GM21737 (cell line): Measurements from ENCODE around the gene NUP93.
"Not testable (repeated sequence)": the region's sequence is repeated elsewhere in the genome, so short reads cannot be mapped to it uniquely, and the experiment has no call there.

ENCODE experiments used
- ATAC-seq: cut with Tn5 transposase; IDR thresholded peaks from one replicate; pipeline ENCODE4 v1.9.1; 2021; ENCODE audit warnings: mild to moderate bottlenecking, moderate library complexity; ENCODE audit not compliant: unreplicated experiment

NUP93 gene

DNA sequence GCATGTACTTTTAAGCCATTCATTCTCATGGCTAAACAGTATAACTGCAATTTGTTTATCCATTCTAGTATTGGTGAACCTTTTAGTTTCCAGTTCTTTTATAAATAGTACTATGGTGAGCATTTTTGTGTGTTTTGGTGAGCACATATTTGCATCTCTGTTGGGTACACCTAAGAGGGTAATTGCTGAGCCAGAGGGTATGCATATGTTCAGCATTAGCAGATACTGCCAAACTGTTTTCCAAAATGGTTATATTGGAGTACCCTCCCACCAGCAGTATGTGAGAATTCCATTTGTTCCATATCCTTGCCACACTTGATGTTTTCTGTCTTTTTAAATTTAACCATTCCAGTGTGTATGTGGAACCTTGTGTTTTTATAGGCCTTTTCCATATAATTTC lies 81.0 kb downstream of the NUP93 start:
- ATAC-seq, result no peak

DNA sequence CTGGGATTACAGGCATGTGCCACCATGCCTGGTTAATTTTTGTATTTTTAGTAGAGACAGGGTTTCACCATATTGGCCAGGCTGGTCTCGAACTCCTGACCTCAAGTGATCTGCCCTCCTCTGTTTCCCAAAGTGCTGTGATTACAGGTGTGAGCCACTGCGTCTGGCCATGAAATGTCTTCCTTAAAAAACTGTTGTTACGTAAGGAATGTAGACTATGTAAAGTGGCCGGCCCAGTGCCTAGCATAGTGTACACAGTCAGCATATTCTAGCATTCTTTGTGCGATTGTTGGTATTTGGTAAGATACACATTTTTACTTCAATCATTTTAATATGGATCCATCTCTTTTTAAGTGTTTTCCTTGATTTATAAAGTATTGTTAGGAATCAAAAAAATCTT lies 81.7 kb downstream of the NUP93 start:
- ATAC-seq, result not testable (repeated sequence)

DNA sequence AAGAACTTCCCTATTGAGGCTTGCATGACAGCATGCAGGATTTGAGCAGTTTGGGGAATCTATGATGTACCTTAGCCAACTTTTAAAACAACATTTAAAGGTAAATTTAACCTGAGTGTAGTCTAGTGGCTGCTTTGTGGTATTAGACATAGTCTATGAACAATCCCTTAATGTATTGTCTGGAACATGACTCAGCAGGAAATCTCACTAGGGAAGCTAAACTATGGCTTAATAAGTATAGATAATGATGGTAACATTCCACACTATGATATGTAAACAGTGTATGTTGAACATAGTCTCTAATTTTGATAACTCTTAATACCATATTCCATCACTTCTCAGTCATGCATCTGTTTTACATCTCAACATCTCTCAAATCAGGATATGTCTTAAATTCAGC lies 83.0 kb downstream of the NUP93 start:
- no peak for ATAC-seq

DNA sequence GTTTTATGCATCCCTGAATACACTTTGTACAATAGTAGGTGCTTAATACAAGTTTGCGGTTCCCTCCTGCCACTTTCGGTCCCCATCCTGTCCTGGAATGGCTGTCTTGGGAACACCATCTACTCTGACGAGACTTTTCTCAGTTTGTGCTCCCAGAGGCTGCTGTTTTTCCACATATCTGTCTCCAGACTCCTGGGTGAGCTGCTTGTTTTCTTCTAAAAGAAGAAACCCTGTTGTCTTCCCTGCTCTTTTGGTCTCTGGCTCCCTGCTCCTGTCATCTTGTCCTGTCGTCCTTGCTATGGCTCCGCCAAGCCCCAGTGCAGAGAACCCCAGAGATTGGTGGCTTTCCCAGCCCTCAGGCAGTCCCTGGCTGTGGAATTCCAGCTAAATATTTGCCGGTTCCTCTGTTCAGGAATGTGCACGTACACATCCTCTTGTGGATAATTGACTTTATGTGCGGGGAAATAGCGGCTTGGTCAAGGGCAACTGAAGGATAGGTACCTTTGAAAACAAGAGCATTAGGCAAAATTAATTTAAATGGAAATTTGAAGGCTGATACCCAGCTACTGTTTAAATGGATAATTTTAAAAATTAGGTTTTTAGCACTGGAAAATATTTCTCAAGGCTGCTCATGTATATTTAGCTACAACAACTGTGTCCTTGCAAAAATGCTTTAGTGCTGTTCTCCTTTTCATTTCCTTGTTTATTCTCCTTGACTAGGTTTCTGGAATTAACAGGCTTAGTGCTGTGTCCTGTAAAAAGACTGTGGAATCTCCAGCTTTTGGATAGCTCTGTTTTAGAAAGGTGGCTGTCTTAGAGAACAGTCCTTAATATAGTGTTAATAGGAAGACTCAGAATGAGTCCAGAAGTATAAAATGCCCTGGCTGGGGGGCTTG lies 84.9 kb downstream of the NUP93 start:
- no peak for ATAC-seq

DNA sequence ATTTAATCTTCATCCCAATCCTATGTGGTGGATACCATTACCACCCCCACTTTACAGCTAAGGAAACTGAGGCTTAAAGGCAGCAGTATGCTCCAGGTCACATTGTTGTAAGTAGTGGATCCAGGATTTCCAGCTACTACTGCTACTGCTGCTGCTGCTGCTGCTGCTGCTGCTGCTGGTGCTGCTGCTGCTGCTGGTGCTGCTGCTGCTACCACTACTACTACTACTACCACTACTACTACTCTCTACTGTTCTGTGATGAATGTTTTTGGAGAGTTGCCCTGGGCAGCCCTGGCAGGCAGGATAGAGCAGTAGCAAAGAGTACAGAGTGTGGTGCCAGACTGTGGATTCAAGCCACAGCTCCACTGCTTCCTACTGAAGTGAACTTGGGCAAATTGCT lies 85.8 kb downstream of the NUP93 start:
- no peak for ATAC-seq

DNA sequence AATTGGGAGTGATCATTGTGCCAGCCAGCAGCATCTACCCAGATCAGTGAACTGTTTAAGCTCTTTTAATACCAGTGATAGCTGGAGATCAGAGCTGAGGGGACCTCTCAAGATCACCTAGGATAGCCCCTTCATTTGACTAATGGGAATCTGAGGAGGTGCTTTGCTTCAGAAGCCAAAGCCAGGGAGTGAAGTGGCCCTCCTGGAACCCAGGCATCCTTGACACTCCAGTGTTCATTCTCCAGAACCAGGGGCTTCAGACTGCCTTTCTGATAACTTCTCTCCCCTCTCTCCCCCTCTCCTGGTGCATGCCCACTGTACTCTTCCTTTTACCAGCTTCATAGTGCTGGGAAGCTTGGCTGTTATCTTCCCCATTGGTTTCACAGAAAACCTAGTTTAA lies 87.1 kb downstream of the NUP93 start:
- no peak for ATAC-seq

DNA sequence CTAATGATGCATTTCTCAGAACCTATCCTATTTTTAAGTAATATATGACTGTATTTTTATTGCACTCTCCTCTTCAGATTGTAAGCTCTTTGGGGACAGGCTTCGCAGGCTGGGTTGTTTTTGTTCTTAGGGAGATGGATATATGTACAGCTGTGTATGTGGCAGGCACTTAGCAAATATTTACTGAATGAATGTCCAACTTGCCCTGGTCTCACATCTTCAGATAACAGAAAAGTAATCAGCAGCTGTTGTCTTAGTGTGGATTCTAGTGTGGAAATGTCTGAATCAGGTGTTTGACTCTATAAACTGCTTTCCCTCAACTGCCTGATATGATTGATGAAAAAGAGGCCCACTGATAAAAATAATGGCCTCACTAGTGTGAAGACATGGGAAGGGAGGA lies 88.0 kb downstream of the NUP93 start:
- no peak for ATAC-seq

DNA sequence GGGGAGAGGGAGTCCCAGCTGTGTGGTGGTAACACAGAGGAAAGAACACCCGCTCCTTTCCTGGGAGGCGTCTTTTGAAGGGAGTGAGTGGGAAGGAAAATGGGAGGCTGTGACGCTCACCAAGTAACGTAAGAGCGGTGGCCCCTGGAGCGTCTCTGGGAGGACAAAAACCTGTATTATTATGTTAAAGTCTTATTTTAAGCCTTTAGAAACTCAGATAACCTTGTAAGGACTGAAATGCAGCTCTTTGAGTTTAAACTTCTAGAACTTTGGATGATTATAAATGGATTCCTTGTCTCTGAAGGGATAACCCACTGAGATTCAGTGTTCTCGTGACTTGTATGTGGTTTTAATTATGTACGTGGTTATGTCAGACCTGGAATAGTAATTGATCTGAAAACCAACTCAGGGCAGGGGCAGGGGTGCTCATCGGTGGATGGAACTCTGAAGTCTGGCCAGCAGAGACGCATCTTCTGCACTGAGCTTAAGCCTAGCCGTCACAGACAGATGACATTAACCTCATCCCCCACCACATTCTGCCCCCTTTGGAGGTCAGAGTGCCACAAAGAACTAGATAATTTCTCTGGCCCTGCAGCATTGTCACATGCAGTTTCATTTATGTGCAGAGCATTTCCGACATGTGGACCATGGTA lies 93.3 kb downstream of the NUP93 start:
- ATAC-seq, result no peak

DNA sequence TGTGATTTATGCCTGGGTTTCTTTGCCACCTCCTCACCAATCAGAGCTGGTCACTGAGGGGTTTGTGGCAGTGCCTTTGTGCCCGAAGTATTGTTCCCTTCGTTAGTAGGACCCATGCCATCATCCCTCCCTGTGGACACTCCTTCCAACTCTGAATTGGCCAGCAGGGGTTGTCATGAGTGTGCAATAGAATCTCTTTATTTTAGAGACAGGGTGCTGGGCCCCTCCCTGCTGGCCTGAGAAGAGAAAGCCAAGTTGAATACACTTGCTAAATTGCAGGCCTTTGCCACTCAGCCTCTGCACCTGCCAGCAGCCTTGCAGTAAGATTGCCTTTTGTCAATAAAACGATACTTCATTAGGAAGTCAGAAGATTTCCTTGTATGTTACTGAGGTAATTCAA lies 94.4 kb downstream of the NUP93 start:
- ATAC-seq, result no peak

DNA sequence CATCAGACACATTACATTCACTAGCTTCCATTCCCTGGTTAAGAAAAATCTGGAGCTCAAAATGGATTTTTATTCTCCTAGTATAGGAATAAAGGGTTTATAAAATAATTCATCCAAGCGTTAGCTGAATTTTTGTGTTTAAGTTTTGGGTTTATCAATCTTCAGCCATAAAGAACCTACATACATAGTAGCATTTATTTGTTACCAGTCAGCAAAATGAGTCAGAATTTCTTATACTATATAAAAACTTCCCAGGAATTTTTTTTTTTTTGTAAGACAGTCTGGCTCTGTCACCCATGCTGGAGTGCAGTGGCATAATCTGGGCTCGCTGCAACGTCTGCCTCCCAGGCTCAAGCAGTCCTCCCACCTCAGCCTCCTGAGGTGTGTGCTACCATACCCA lies 94.9 kb downstream of the NUP93 start:
- ATAC-seq, result no peak

DNA sequence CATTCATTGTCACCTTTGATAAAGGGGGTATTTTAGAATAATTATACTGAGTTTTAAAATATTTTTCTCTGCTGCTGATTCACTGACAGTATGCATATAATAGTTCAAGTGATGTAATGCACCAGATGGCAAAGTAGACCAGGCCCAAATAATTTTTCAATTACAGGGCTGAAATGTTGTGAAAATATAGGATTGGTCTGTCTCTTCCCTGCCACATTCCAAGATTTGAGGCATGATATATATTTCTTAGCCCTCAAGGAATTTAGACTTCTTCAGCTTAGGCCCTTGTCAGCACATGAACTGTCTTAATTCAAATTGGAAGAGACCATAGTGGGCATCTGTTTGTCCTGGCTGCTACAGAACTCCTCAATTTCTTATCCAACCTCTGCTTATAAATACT lies 95.9 kb downstream of the NUP93 start:
- no peak for ATAC-seq

DNA sequence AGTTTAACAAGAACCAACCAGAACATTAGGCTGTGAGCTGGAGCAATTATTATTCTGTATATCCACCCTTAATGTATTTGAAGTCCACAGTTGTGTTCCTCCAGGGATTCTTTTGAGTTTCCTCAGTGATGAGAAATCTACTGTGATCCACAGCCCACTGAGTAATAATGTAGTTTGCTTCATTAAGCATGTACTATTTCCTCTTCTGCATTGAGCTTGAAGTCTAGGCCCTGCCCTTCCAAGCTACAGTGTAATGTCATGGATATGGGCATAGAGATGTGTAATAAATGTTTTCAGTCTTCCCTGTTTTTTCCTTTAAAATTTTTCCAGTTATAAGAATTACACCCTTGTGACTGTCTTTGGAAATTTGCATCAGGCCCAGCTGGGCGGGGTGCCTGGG lies 98.7 kb downstream of the NUP93 start:
- ATAC-seq, result no peak

DNA sequence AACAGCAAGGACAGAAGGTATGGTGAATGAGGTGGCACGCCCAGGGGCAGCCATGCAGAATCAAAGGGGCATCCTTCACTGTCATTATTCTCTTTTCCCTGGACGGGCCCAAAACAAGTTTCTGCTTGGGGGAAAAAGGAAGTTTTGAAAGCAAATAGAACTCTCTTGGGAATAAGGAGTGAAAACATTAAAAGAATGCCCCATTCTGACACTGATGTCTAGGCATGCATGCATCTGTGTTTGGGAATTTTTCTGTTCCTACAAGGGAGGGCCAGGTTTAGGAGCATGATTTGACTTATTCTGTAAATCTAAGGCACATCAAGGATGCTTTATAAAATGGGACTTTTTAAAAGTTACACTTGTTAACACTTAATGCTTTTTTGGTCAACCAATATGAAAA lies 100.7 kb downstream of the NUP93 start:
- no peak for ATAC-seq

DNA sequence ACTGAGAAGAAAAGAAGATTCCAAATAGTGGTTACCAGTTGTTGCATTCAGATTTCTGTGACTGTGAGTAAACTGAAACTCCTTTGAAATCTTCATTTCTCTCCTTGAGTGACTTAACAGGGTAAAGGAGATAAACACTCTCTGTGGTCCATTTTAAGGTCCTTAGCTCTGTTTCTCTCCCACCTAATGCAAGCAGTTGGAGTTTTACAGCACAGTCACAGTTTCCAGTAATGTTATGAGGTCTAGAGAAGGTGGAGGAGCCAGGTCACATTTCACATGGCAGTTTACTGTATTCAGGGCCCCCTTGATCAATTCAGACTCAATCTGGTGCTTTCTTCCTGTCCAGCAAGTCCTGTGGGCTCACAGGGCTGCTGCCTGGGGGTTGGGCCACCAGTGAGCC lies 102.8 kb downstream of the NUP93 start:
- no peak for ATAC-seq

DNA sequence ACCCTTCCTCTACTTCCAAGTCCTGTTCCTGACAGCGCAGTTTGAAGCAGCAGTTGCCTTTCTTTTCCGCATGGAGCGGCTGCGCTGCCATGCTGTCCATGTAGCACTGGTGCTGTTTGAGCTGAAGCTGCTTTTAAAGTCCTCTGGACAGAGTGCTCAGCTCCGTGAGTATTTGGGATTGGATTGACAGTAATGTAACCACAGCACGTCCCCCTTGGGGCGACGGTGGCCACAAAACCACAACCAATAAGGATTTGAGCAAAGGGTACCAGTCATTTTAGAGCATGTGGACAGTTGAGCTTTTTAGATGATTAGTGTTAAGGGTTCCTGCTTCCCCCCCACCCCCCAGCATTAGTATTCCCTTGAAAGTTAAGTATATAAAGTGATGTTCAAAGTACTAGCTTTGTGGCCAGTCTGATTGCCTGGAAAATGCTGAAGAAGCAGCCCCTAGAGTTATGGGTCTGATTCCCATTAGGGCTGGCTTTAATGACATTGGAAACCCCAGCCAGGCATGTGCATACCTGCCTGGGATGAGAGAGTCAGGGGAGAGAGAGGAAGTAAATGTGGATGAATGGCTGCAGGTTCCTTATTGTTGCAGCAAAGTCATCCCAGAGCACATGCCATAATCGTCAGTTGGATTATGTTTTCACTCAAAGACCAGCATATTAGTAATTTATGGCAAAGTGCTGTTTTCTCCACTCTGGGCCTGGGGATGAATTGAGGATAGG lies 103.5 kb downstream of the NUP93 start:
- no peak for ATAC-seq

DNA sequence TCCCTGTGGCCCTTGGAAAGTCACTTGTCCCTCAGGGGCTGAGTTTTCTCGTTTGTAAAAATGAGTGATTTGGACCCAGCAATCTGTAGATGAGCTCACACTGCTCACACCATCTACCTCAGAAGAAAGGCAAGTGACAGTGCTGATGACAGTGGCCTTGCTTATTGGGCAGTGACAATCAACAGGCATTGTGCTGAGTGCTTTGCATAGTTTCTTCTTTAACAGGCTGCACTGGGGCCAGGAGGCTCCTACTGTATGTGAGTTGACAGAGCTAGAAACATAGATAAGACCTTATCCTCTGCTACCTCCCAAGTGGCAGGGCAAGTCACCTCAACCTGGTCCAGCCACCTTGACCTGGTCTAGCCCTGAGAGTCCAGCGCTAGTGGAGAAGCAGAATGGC lies 105.4 kb downstream of the NUP93 start:
- no peak for ATAC-seq

DNA sequence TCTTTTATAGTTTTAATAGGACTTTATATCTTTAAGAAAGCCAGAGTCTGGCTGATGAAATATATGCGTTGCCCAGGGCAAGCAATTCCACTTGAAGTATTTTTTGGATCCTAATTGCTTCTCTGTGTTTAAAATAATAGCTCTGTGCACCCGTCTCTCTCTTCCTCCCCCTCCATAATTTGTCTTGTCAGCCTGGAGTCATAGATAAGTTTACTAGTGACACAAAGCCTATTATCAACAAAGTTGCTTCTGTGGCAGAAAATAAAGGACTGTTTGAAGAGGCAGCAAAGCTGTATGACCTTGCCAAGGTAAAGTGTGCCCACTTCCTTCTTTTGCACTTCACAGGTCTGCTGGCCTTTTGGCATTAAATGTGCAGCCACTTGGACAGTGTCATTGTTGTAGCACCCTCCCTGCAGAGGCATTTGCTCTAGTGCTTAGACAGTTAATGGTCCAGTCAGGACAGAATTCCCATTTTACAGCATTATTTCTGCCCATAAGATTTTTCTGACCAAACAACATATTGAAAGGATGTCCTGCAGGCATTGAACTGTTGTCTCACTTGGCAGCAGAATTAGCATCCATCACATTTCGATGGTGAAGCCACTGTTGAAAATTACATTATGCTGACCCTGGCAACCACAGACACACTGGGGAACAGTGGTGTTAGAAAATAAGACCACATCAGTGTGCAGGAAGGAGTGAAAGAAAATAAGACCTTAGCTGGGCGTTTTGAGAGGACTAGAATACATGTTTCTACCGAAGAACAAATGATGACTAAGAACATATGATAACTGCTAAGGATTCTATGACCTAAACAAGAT lies 106.7 kb downstream of the NUP93 start:
- no peak for ATAC-seq

DNA sequence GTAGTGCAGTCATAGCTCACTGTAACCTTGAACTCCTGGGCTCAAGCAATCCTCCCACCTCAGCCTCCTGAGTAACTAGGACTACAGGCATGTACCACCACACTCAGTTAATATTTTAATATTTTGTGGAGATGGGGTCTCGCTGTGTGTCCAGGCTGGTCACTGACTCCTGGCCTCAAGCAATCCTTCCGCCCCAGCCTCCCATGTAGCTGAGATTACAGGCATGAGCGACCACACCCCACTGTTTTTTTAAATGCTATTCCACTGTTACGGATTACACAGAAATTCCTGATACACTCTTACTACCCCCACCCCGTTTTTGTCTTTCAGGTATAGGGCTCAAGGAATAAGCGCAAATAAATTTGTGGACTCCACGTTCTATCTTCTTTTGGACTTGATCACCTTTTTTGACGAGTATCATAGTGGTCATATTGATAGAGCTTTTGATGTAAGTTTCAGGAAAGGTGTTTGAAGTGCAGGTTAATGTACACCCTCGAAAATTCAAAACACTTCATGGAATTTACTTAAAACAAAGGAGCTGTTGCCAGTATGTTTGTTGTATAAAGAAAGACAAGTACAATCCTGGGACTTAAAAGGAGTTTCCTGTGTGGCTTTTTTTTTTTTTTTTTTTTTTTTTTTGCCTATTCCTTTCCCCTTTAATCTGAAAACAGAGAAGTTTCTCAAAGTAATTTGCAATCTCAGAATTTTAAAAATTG lies 108.9 kb downstream of the NUP93 start:
- no peak for ATAC-seq

DNA sequence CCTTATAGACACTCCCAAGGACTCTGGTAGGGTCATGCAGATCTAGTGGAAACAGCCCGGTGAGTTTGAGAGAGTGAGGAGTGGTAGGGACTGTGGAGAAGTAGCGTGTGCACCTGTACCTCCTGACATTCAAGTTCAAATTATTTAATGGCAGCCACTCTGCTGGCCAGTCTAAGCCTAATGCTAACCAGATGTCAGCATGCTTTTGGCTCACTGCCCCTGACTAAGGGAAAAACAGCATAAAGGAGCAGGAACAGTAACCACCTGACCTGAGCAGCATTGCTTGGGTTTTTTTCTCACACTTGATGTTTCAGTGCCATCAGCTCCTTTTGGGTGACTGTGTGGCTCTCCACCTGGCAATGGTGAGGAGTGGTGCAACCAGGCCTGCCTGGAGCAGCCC lies 111.3 kb downstream of the NUP93 start:
- ATAC-seq, result no peak

DNA sequence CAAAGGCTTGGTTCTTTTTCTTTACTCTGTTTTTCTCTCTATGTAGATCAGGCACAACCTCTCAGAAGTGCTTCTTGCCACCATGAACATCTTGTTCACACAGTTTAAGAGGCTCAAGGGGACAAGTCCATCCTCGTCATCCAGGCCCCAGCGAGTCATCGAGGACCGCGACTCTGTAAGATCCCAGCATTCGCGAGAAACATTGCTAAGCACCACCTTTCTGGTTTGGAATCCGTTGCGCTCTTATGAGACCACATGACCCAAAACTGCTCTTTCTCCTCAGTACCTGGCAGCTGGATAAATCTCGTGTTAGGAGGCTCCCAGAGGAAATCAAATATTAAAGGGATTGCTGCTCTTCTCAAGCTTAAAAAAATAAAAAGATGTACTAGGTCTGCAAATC lies 111.7 kb downstream of the NUP93 start:
- no peak for ATAC-seq
